ENCODE measurements around the gene VPS39. TPM values are rescaled to one million over a fixed set of nuclear protein-coding genes. Genes with fewer than 3 reads are reported as not detected.

The VPS39 gene
- polyA plus RNA-seq, 1 donor (not counting 4 experiments of a cell fraction or from before 2014, with no cell fraction given), result 29.7 TPM

- Histone ChIP-seq H3K27me3 (ENCODE audit: control insufficient read depth, extremely low read depth, insufficient read depth, low read length) (no peaks in the 10 kb centered on the region), H3K36me3 (ENCODE audit: control insufficient read depth in 2 of 2, extremely low read depth in 1 of 2, insufficient read depth in 2 of 2, low read length in 2 of 2) (peaks cover 5 to 6% of the 10 kb centered on the region in 2 experiments), H2AFZ (ENCODE audit: control insufficient read depth, low read length) (peak overlapping the region; percentile 0), H3K4me1 (ENCODE audit: control insufficient read depth, extremely low read depth, insufficient read depth, low read length) (peaks cover 56% of the 10 kb centered on the region), H3K9me3 (ENCODE audit: control insufficient read depth, low read depth, low read length) (no peaks in the 10 kb centered on the region), H3K79me2 (ENCODE audit: control insufficient read depth, insufficient read depth, low read length) (no peaks in the 10 kb centered on the region), H3K9me1 (ENCODE audit: control insufficient read depth, extremely low read depth, insufficient read depth, low read length) (no peaks in the 10 kb centered on the region), H3K4me2 (ENCODE audit: control insufficient read depth, extremely low read depth, insufficient read depth, low read depth, low read length) (peak overlapping the region; percentile 82), H3K4me3 (ENCODE audit: control insufficient read depth in 2 of 3, extremely low read depth in 1 of 3, insufficient read depth in 2 of 3, low read depth in 1 of 3, low read length in 3 of 3) (peak overlapping the region in 1 of 3 experiments; percentile 39), H3K9ac (ENCODE audit: control insufficient read depth, extremely low read depth, insufficient read depth, low read length) (peak overlapping the region; percentile 34), H4K20me1 (ENCODE audit: control insufficient read depth, extremely low read depth, insufficient read depth, low read length) (no peaks in the 10 kb centered on the region), H3K27ac (ENCODE audit: control insufficient read depth, insufficient read depth, low read length) (no peak overlapping the region)
- DNase-seq (ENCODE audit: low read depth, low spot score) (no peak), FAIRE-seq (no peak)
- TF ChIP-seq EZH2 (IDR thresholded peaks at IDR 0.05; ENCODE audit: low read length) (no peak), CTCF (optimal IDR thresholded peaks at IDR 0.05 in 1 of 3, IDR thresholded peaks at IDR 0.05 in 1 of 3, conservative IDR thresholded peaks at IDR 0.05 in 1 of 3; ENCODE audit: extremely low read depth in 1 of 3, insufficient read depth in 2 of 3, low read length in 3 of 3) (no peak)
- dilution Hi-C loops (cut with MboI; ENCODE audit: extremely low pct_ligation_motif_present, low sequenced_read_pairs), result no loop called here
Observed at GRCh38 chr15:42154956-42155355, 53.1 kb downstream of the VPS39 start.

GRCh38 chr15:42154212-42154941 lies 53.7 kb downstream of the VPS39 start:
- H4K20me1 ChIP-seq (ENCODE audit: control insufficient read depth, extremely low read depth, insufficient read depth, low read length), result no peaks in the 10 kb centered on the region
- no peaks in the 10 kb centered on the region for H3K9me1 ChIP-seq (ENCODE audit: control insufficient read depth, extremely low read depth, insufficient read depth, low read length)
- no peaks in the 10 kb centered on the region for H3K79me2 ChIP-seq (ENCODE audit: control insufficient read depth, insufficient read depth, low read length)
- TF ChIP-seq CTCF (optimal IDR thresholded peaks at IDR 0.05 in 1 of 3, IDR thresholded peaks at IDR 0.05 in 1 of 3, conservative IDR thresholded peaks at IDR 0.05 in 1 of 3; ENCODE audit: extremely low read depth in 1 of 3, insufficient read depth in 2 of 3, low read length in 3 of 3) (no peak), EZH2 (IDR thresholded peaks at IDR 0.05; ENCODE audit: low read length) (no peak)
- no peak overlapping the region for H3K9ac ChIP-seq (ENCODE audit: control insufficient read depth, extremely low read depth, insufficient read depth, low read length)
- H3K4me3 ChIP-seq (ENCODE audit: control insufficient read depth in 2 of 3, extremely low read depth in 1 of 3, insufficient read depth in 2 of 3, low read depth in 1 of 3, low read length in 3 of 3), result no peak overlapping the region
- peak overlapping the region; percentile 82 for H3K4me2 ChIP-seq (ENCODE audit: control insufficient read depth, extremely low read depth, insufficient read depth, low read depth, low read length)
- no peaks in the 10 kb centered on the region for H3K9me3 ChIP-seq (ENCODE audit: control insufficient read depth, low read depth, low read length)
- FAIRE-seq (peak; percentile 83), DNase-seq (ENCODE audit: low read depth, low spot score) (no peak)
- peak overlapping the region; percentile 0 for H2AFZ ChIP-seq (ENCODE audit: control insufficient read depth, low read length)
- dilution Hi-C loops (cut with MboI; ENCODE audit: extremely low pct_ligation_motif_present, low sequenced_read_pairs), result no loop called here
- H3K27ac ChIP-seq (ENCODE audit: control insufficient read depth, insufficient read depth, low read length), result no peak overlapping the region
- H3K27me3 ChIP-seq (ENCODE audit: control insufficient read depth, extremely low read depth, insufficient read depth, low read length), result no peaks in the 10 kb centered on the region
- H3K36me3 ChIP-seq (ENCODE audit: control insufficient read depth in 2 of 2, extremely low read depth in 1 of 2, insufficient read depth in 2 of 2, low read length in 2 of 2), result peaks cover 1 to 4% of the 10 kb centered on the region in 2 experiments
- H3K4me1 ChIP-seq (ENCODE audit: control insufficient read depth, extremely low read depth, insufficient read depth, low read length), result peaks cover 56% of the 10 kb centered on the region
